SU-DHL-6 (cell line): Measurements from ENCODE around the gene TDRD15.

Source experiments
- EZH2phosphoT487 ChIP-seq: fragments of 200-600 bp; sonication (generic), shearing (Covaris generic); conservative IDR thresholded peaks from 2 replicates; pipeline ENCODE4 v1.6.1; 2018; ENCODE audit warnings: mild to moderate bottlenecking, antibody characterized with exemption, low read length, moderate library complexity, mixed read lengths
- TF ChIP-seq, protein P1 (sequence below): fragments of 200-600 bp; sonication (generic); IDR thresholded peaks from one replicate; pipeline ENCODE4 v1.5.1; 2017; ENCODE audit warnings: antibody characterized with exemption, mild to moderate bottlenecking, low read length, moderate library complexity; ENCODE audit not compliant: insufficient read depth, poor library complexity, severe bottlenecking

DNA sequence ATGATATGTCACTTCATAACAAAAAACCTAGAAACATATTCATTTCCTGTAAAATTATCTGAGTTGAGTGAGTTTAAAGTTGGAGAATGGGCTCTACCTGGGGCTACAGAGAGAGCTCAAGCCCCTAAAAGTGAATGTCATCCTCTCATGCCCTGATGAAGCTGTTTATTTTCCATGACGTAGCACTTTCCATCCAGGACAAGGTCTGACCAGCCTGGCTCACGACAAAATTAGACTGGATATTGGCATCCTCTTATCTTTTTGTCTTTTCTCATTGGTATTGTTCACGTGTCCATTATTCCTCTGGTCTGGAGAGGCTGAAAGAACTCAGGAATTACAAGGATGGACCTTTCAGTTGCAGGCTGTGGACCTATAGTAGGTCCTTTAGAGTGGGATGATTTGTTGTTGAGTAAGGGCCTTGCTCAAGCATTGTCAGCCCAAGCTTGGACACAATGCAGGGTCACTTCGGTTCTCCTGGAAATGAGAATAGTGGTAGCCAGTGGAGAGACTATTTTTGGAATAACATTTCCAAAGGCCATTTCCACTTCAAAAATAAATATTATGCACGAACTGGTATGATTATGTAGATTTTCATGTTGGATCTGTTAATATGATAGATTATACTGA, 24.4 kb upstream of the TDRD15 start:
- TF ChIP-seq, protein P1, sequence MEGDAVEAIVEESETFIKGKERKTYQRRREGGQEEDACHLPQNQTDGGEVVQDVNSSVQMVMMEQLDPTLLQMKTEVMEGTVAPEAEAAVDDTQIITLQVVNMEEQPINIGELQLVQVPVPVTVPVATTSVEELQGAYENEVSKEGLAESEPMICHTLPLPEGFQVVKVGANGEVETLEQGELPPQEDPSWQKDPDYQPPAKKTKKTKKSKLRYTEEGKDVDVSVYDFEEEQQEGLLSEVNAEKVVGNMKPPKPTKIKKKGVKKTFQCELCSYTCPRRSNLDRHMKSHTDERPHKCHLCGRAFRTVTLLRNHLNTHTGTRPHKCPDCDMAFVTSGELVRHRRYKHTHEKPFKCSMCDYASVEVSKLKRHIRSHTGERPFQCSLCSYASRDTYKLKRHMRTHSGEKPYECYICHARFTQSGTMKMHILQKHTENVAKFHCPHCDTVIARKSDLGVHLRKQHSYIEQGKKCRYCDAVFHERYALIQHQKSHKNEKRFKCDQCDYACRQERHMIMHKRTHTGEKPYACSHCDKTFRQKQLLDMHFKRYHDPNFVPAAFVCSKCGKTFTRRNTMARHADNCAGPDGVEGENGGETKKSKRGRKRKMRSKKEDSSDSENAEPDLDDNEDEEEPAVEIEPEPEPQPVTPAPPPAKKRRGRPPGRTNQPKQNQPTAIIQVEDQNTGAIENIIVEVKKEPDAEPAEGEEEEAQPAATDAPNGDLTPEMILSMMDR: no peak
- TF ChIP-seq EZH2phosphoT487: no peak
